ENCODE data around the gene MAD1L1.

The MAD1L1 gene

GRCh38 chr7:2165610-2166594 lies 66.8 kb downstream of the MAD1L1 start:
- no peak for ATAC-seq
- TF ChIP-seq ZC3H10 (CRISPR knock-in tag; IDR thresholded peaks at IDR 0.05) (no peak), CSDC2 (CRISPR knock-in tag; IDR thresholded peaks at IDR 0.05) (no peak), TCF4 (CRISPR knock-in tag; IDR thresholded peaks at IDR 0.05; ENCODE audit: borderline replicate concordance) (no peak), ZFP3 (CRISPR knock-in tag; IDR thresholded peaks at IDR 0.05) (no peak), BACH2 (CRISPR knock-in tag; IDR thresholded peaks at IDR 0.05; ENCODE audit: borderline replicate concordance) (no peak), CREB5 (CRISPR knock-in tag; IDR thresholded peaks at IDR 0.05; ENCODE audit: low read depth) (no peak), TSHZ2 (CRISPR knock-in tag; IDR thresholded peaks at IDR 0.05) (no peak), ZNF70 (CRISPR knock-in tag; IDR thresholded peaks at IDR 0.05) (no peak), ISL1 (CRISPR knock-in tag; IDR thresholded peaks at IDR 0.05) (no peak), RARB (CRISPR knock-in tag; IDR thresholded peaks at IDR 0.05) (no peak), ZFP30 (CRISPR knock-in tag; IDR thresholded peaks at IDR 0.05) (no peak), CSRNP3 (CRISPR knock-in tag; IDR thresholded peaks at IDR 0.05) (no peak), PPARA (CRISPR knock-in tag; IDR thresholded peaks at IDR 0.05; ENCODE audit: borderline replicate concordance) (no peak)

GRCh38 chr7:2165239-2165609 lies 67.5 kb downstream of the MAD1L1 start:
- TF ChIP-seq TCF4 (CRISPR knock-in tag; IDR thresholded peaks at IDR 0.05; ENCODE audit: borderline replicate concordance) (no peak), ZFP3 (CRISPR knock-in tag; IDR thresholded peaks at IDR 0.05) (no peak), TOX (CRISPR knock-in tag; IDR thresholded peaks at IDR 0.05; ENCODE audit: borderline replicate concordance) (no peak), PATZ1 (CRISPR knock-in tag; IDR thresholded peaks at IDR 0.05; ENCODE audit: borderline replicate concordance) (no peak), GLIS3 (CRISPR knock-in tag; IDR thresholded peaks at IDR 0.05) (no peak), TSHZ2 (CRISPR knock-in tag; IDR thresholded peaks at IDR 0.05) (no peak)
- ATAC-seq, result no peak

GRCh38 chr7:2164646-2165045 lies 68.1 kb downstream of the MAD1L1 start:
- ATAC-seq, result no peak
- TF ChIP-seq SNAI2 (CRISPR knock-in tag; IDR thresholded peaks at IDR 0.05), result no peak
- no peak for TF ChIP-seq BACH2 (CRISPR knock-in tag; IDR thresholded peaks at IDR 0.05; ENCODE audit: borderline replicate concordance)
- no peak for TF ChIP-seq TSHZ2 (CRISPR knock-in tag; IDR thresholded peaks at IDR 0.05)
- TF ChIP-seq CSRNP3 (CRISPR knock-in tag; IDR thresholded peaks at IDR 0.05), result no peak
- no peak for TF ChIP-seq TCF4 (CRISPR knock-in tag; IDR thresholded peaks at IDR 0.05; ENCODE audit: borderline replicate concordance)
- no peak for TF ChIP-seq ZNF565 (CRISPR knock-in tag; conservative IDR thresholded peaks at IDR 0.05; ENCODE audit: low read depth)
- TF ChIP-seq ZFP3 (CRISPR knock-in tag; IDR thresholded peaks at IDR 0.05), result no peak
- TF ChIP-seq ZC3H10 (CRISPR knock-in tag; IDR thresholded peaks at IDR 0.05), result no peak
- no peak for TF ChIP-seq RARB (CRISPR knock-in tag; IDR thresholded peaks at IDR 0.05)
- TF ChIP-seq ARNTL (CRISPR knock-in tag; IDR thresholded peaks at IDR 0.05; ENCODE audit: borderline replicate concordance, low read depth), result no peak
- TF ChIP-seq ISL1 (CRISPR knock-in tag; IDR thresholded peaks at IDR 0.05), result no peak
- no peak for TF ChIP-seq CSDC2 (CRISPR knock-in tag; IDR thresholded peaks at IDR 0.05)
- TF ChIP-seq OSR1 (CRISPR knock-in tag; IDR thresholded peaks at IDR 0.05), result no peak
- no peak for TF ChIP-seq ZNF70 (CRISPR knock-in tag; IDR thresholded peaks at IDR 0.05)
- TF ChIP-seq ZFP30 (CRISPR knock-in tag; IDR thresholded peaks at IDR 0.05), result no peak
- TF ChIP-seq TOX (CRISPR knock-in tag; IDR thresholded peaks at IDR 0.05; ENCODE audit: borderline replicate concordance), result no peak

Data from SK-N-SH treated with all-trans-retinoic acid at 6 μM for 48 hours (cell line).